Measurements from ENCODE around the gene ARID1A. TPM values are rescaled to one million over a fixed set of nuclear protein-coding genes. Genes with fewer than 3 reads are reported as not detected.
"Not testable (repeated sequence)": the region's sequence is repeated elsewhere in the genome, so short reads cannot be mapped to it uniquely, and the experiment has no call there.

Gene ARID1A
- total RNA-seq = 10.3 and 16.0 TPM in 2 replicates
- 12.9 and 18.0 TPM in 2 replicates for polyA plus RNA-seq
- polyA plus RNA-seq (2012) = 24.5 and 29.0 TPM in 2 replicates
- polyA minus RNA-seq (ENCODE audit: low replicate concordance) = 97.0 and 130 TPM in 2 replicates

DNA sequence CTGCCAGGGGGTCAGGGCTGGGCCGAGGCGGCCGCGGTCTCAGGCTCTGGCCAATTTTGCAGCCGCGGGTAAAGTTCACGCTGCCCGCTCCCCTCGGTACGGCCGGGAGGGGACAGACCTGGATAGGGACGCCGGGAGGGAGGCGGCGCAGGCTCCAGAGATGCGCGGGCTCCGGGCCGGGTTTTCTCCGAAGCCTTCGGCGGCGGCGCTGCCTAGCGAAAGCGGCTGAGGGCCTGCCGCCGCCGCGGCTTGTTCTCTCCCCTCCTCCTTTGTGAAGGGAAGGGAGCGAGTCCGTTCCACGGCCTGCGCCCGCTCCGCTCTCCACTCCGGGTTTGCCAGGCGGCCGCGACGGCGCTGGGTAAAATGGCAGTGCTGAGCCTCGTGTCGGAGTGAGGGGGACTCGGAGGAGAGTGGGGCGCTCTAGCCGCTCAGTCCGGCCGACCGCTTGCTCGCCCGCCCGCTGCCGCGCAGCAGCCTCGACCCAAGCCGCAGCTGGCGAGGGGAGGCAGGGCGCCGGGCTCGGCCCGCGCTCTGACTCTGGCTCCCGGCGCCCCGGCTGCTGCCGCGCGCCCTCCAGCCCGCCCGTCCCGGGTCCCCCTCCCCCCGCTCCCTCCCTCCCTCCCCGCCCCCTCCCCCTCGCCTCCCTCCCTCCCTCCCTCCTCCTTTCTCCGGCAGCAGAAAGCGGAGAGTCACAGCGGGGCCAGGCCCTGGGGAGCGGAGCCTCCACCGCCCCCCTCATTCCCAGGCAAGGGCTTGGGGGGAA is at the start of gene ARID1A:
TSS of gene ARID1A (plus strand) at position 660 of the 763 bp plus-strand sequence. CDS start 389 bp downstream, outside the sequence.
- peak; percentile 98 to 99 for DNase-seq (ENCODE audit: low read depth in 2 of 2)
- H3K27me3 ChIP-seq (ENCODE audit: control insufficient read depth, insufficient read depth, low read length) = no peaks in the 10 kb centered on the region
- TF ChIP-seq, protein P1, sequence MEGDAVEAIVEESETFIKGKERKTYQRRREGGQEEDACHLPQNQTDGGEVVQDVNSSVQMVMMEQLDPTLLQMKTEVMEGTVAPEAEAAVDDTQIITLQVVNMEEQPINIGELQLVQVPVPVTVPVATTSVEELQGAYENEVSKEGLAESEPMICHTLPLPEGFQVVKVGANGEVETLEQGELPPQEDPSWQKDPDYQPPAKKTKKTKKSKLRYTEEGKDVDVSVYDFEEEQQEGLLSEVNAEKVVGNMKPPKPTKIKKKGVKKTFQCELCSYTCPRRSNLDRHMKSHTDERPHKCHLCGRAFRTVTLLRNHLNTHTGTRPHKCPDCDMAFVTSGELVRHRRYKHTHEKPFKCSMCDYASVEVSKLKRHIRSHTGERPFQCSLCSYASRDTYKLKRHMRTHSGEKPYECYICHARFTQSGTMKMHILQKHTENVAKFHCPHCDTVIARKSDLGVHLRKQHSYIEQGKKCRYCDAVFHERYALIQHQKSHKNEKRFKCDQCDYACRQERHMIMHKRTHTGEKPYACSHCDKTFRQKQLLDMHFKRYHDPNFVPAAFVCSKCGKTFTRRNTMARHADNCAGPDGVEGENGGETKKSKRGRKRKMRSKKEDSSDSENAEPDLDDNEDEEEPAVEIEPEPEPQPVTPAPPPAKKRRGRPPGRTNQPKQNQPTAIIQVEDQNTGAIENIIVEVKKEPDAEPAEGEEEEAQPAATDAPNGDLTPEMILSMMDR (conservative IDR thresholded peaks at IDR 0.05 in 1 of 2, IDR thresholded peaks at IDR 0.05 in 1 of 2; ENCODE audit: low read depth in 1 of 2, low read length in 2 of 2) = no peak
- no peak for TF ChIP-seq EZH2 (IDR thresholded peaks at IDR 0.05; ENCODE audit: low read length, missing control alignments)
- peaks cover 9% of the 10 kb centered on the region for H4K20me1 ChIP-seq (ENCODE audit: control insufficient read depth, extremely low read depth, insufficient read depth, low read length)
- H3K9me3 ChIP-seq (ENCODE audit: control insufficient read depth, insufficient read depth, low read depth, low read length) = no peaks in the 10 kb centered on the region
- H3K36me3 ChIP-seq (ENCODE audit: control insufficient read depth, insufficient read depth, low read length) = no peaks in the 10 kb centered on the region
- peaks cover 25% of the 10 kb centered on the region for H3K4me1 ChIP-seq (ENCODE audit: control insufficient read depth, extremely low read depth, insufficient read depth, low read length)
- H3K9ac ChIP-seq (ENCODE audit: insufficient read depth, low read length) = peak within 1 kb of the TSS; percentile 88
- H2AFZ ChIP-seq (ENCODE audit: low read length) = peak within 1 kb of the TSS; percentile 31
- H3K79me2 ChIP-seq (ENCODE audit: control insufficient read depth, insufficient read depth, low read length) = peaks cover 46% of the 10 kb centered on the region
- H3K27ac ChIP-seq (ENCODE audit: insufficient read depth, low read length) = peak within 1 kb of the TSS; percentile 77
- H3K4me3 ChIP-seq (replicated peaks in 1 of 4; ENCODE audit: control extremely low read depth in 1 of 4, insufficient read depth in 1 of 4, low read depth in 3 of 4, low read length in 4 of 4) = peak within 1 kb of the TSS; percentile 44 to 84 (median 77)
- H3K4me2 ChIP-seq (ENCODE audit: extremely low read depth, insufficient read depth, low read length) = peak within 1 kb of the TSS; percentile 87

DNA sequence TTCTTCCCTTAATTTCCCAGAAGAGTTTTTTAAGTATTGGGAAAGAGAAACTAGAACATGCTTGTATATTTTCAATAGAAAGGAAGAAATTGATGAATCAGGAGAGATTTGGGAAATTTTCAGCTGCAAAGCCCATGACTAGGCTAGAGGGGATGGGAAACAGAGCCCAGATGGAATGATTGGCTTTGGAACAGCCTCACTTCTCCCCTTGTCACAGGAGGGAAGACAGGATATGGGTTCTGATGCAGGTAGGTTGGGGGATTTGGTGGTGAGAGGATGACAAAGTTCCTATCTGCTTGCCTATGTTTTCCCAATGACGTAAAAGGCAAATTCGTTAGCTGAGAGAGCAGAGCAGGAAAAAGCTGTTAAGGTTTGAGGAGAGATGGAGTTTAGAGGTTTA is 31.0 kb upstream of the ARID1A start:
- Histone ChIP-seq H3K27me3 (ENCODE audit: control insufficient read depth, insufficient read depth, low read length) (no peaks in the 10 kb centered on the region), H3K4me3 (replicated peaks in 1 of 4; ENCODE audit: control extremely low read depth in 1 of 4, insufficient read depth in 1 of 4, low read depth in 3 of 4, low read length in 4 of 4) (no peak overlapping the region), H3K4me1 (ENCODE audit: control insufficient read depth, extremely low read depth, insufficient read depth, low read length) (no peaks in the 10 kb centered on the region), H4K20me1 (ENCODE audit: control insufficient read depth, extremely low read depth, insufficient read depth, low read length) (no peaks in the 10 kb centered on the region), H3K27ac (ENCODE audit: insufficient read depth, low read length) (no peak overlapping the region), H3K9ac (ENCODE audit: insufficient read depth, low read length) (no peak overlapping the region), H3K79me2 (ENCODE audit: control insufficient read depth, insufficient read depth, low read length) (no peaks in the 10 kb centered on the region), H3K4me2 (ENCODE audit: extremely low read depth, insufficient read depth, low read length) (no peak overlapping the region), H3K36me3 (ENCODE audit: control insufficient read depth, insufficient read depth, low read length) (no peaks in the 10 kb centered on the region), H2AFZ (ENCODE audit: low read length) (no peak overlapping the region), H3K9me3 (ENCODE audit: control insufficient read depth, insufficient read depth, low read depth, low read length) (no peaks in the 10 kb centered on the region)
- TF ChIP-seq, protein P1 (conservative IDR thresholded peaks at IDR 0.05 in 1 of 2, IDR thresholded peaks at IDR 0.05 in 1 of 2; ENCODE audit: low read depth in 1 of 2, low read length in 2 of 2) = no peak
- no peak for TF ChIP-seq EZH2 (IDR thresholded peaks at IDR 0.05; ENCODE audit: low read length, missing control alignments)
- no peak for DNase-seq (ENCODE audit: low read depth in 2 of 2)

DNA sequence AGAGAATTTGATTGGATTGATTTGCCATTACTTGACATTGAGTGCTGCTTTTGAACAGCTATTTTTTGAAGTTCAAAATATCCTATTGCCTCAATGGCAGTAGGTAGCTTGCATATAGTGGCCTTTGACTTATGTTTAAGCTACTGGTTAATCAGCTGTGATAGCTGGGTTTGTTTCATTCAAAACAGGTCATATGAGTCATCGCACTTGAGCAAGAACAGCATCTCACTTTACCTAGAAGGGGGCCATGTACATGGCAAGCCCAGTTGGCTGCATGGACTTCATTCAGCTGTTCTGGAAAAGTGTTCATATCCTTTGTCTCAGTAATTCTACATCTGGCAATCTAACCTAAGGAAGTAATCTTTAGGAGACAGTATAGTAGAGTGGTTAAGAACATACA is 29.0 kb upstream of the ARID1A start:
- H3K4me3 ChIP-seq (replicated peaks in 1 of 4; ENCODE audit: control extremely low read depth in 1 of 4, insufficient read depth in 1 of 4, low read depth in 3 of 4, low read length in 4 of 4) = no peak overlapping the region

DNA sequence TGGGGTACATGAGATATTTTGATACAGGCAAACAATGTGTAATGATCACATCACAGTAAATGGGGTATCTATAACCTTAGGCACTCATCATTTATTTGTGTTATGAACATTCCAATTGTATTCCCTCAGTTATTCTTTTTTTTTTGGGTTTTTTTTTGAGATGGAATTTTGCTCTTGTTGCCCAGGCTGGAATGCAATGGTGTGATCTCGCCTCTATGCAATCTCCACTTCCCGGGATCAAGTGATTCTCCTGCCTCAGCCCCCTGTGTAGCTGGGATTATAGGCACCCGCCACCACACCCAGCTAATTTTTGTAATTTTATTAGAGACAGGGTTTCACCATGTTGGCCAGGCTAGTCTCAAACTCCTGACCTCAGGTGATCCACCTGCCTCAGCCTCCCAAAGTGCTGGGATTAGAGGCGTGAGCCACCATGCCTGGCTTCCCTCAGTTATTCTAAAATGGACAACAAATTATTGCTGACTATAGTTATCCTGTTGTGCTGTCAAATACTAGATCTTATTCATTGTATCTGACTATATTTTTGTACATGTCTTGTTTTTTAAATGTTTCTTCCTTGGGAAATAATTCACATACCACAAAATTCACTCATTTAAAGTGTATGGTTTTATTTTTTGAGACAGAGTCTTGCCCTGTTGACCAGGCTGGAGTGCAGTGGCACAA is 27.6 kb upstream of the ARID1A start:
- H3K27ac ChIP-seq (ENCODE audit: insufficient read depth, low read length); H3K4me2 ChIP-seq (ENCODE audit: extremely low read depth, insufficient read depth, low read length); H2AFZ ChIP-seq (ENCODE audit: low read length); H3K9ac ChIP-seq (ENCODE audit: insufficient read depth, low read length); H3K4me1 ChIP-seq (ENCODE audit: control insufficient read depth, extremely low read depth, insufficient read depth, low read length); H3K4me3 ChIP-seq (replicated peaks in 1 of 4; ENCODE audit: control extremely low read depth in 1 of 4, insufficient read depth in 1 of 4, low read depth in 3 of 4, low read length in 4 of 4); H3K9me3 ChIP-seq (ENCODE audit: control insufficient read depth, insufficient read depth, low read depth, low read length); H3K27me3 ChIP-seq (ENCODE audit: control insufficient read depth, insufficient read depth, low read length); H3K36me3 ChIP-seq (ENCODE audit: control insufficient read depth, insufficient read depth, low read length); H3K79me2 ChIP-seq (ENCODE audit: control insufficient read depth, insufficient read depth, low read length); H4K20me1 ChIP-seq (ENCODE audit: control insufficient read depth, extremely low read depth, insufficient read depth, low read length): not testable (repeated sequence)
- DNase-seq (ENCODE audit: low read depth in 2 of 2) = peak in 1 of 2 donors; percentile 45

More for the DNA sequence above, 29.0 kb upstream of the ARID1A start:
- TF ChIP-seq, protein P1 (conservative IDR thresholded peaks at IDR 0.05 in 1 of 2, IDR thresholded peaks at IDR 0.05 in 1 of 2; ENCODE audit: low read depth in 1 of 2, low read length in 2 of 2) = no peak
- TF ChIP-seq EZH2 (IDR thresholded peaks at IDR 0.05; ENCODE audit: low read length, missing control alignments) = no peak
- no peaks in the 10 kb centered on the region for H3K9me3 ChIP-seq (ENCODE audit: control insufficient read depth, insufficient read depth, low read depth, low read length)
- no peaks in the 10 kb centered on the region for H3K36me3 ChIP-seq (ENCODE audit: control insufficient read depth, insufficient read depth, low read length)
- H3K27ac ChIP-seq (ENCODE audit: insufficient read depth, low read length) = no peak overlapping the region
- no peaks in the 10 kb centered on the region for H4K20me1 ChIP-seq (ENCODE audit: control insufficient read depth, extremely low read depth, insufficient read depth, low read length)
- no peak overlapping the region for H3K9ac ChIP-seq (ENCODE audit: insufficient read depth, low read length)
- H3K27me3 ChIP-seq (ENCODE audit: control insufficient read depth, insufficient read depth, low read length) = no peaks in the 10 kb centered on the region
- H2AFZ ChIP-seq (ENCODE audit: low read length) = no peak overlapping the region
- no peak overlapping the region for H3K4me2 ChIP-seq (ENCODE audit: extremely low read depth, insufficient read depth, low read length)
- peak; percentile 27 to 39 for DNase-seq (ENCODE audit: low read depth in 2 of 2)
- H3K4me1 ChIP-seq (ENCODE audit: control insufficient read depth, extremely low read depth, insufficient read depth, low read length) = no peaks in the 10 kb centered on the region
- no peaks in the 10 kb centered on the region for H3K79me2 ChIP-seq (ENCODE audit: control insufficient read depth, insufficient read depth, low read length)
